GM12864 (cell line): Measurements from ENCODE around the gene THRB.

Experiments
- DNase-seq: peaks from one replicate; pipeline ENCODE4 v3.0.0-alpha.2; 2011; ENCODE audit warnings: low read depth
- H3K4me3 ChIP-seq: 2 replicates; pipeline ENCODE4 v1.5.1; 2011; ENCODE audit warnings: mild to moderate bottlenecking, low read depth, low read length, control low read depth
- CTCF ChIP-seq: IDR thresholded peaks from 2 replicates; pipeline ENCODE4 v1.5.1; 2011; ENCODE audit warnings: low read depth, mild to moderate bottlenecking, moderate library complexity, low read length, control low read depth, inconsistent platforms; ENCODE audit errors: missing control alignments

THRB gene

DNA sequence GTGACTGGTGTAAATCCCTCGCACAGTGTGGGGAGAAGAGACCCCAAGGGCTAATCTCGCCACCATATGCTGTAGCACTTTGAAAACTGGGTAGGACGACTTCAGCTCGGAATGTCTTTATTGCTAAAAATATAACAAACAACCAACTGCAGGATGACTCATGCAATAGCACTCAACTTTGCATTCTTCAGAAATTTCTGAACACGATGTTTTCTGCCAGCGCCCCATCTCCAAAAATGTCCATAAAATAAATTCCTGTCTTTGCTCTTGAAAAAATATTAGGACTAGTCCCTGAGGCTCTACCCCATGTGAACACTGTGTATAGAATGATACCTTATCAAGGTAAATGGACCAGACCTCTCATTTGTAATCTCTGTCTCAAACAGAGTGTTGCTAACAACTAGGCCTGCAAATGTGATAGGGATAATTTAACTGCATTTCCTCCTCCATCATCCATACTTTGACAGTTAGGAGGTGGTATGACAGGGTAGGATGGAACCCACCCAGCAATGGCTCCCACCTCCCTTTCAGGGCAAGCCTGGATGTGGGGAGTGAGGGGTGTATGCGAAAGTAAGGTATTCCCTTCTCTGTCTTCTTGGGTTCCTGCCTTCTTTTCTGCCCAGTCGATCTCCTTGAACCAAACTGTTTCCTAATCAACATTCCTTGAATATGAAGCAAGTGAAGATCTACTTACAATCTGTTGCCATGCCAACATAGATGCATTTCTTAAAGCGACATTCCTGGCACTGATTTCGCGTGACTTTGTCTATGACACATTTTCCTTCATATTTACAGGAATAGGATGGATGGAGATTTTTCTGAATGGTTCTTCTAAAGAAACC lies 348.4 kb downstream of the THRB start:
- no peak for DNase-seq
- no peak for TF ChIP-seq CTCF
- H3K4me3 ChIP-seq: no peak overlapping the region

DNA sequence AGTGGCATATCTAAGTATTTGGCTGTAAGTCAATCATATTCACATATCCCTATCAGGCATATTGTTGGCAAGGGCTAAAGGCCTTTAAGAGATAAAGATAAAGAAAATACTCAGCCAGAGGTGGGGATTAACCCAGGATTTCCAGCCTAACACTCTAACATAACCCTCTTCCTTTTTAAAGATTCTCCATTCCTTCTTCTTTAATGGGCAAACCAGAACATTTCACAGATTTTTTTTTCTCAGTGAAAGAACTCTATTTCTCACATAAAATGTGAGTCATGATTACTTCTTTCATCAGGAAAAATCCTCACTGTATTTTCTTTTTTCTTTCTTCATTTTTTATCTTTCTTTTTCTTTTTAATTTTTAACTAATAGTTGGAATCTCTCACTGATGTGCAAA lies 349.2 kb downstream of the THRB start:
- no peak for DNase-seq
- TF ChIP-seq CTCF: no peak
- H3K4me3 ChIP-seq: no peak overlapping the region

GRCh38 chr3:24142127-24142526 lies 352.5 kb downstream of the THRB start:
- no peak overlapping the region for H3K4me3 ChIP-seq
- no peak for DNase-seq
- no peak for TF ChIP-seq CTCF

DNA sequence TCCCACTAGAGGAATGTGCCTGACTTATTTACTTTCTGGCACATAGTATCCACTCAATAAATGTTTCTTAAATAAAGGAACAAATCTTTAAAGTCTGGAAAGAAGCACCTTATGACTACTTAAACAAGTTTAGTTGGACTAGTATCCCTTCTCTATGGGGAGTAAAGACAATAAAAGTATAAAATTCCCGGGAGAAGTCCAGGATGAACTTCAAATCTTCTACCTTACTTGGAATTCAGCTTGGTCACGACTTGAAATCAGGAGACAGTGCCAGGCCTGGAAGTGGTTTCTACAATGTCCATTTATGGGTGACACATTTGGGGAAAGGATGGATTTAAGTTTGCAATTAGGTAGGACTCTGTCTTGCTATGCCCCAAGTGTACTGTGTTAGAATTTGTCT lies 353.1 kb downstream of the THRB start:
- TF ChIP-seq CTCF: no peak

DNA sequence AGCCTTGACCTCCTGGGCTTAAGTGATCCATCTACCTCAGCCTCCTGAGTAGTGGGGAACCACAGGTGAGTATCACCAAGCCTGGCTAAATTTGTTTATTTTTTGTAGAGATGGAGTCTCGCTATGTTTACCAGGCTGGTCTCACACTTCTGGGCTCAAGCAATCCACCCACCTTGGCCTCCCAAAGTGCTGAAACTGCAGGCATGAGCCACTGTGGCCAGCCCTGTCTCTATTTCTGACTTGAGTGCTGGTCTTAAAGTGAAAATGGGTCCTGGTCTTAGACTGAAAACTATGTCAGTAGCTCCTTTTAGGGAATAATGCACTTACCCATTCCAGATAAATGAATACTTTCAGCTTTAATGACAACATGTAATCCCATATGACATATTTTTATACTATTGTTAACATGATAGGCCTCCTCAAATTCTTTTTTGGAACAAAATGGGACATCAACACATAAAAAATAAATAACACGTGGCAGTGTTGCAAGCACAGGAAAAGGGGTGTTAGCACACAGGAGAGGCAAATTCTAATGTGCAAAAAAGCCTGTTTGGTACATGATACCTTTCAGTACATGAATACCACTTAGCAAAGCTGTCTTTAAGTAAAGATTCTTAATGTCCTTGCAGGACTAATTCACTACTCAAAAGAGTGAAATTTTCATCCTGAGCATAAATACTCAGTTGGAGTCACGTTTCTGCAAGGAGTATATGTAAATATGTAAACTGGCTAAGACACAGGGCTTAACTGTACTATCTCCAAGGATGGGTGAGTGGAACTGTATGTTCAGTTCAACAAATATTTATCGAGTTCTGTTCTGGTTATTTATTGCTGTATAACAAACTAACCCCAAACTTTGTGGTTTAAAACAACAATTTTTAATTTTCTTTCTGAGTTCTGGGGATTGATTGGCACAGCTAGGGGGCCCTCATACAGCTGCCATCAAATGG lies 354.9 kb downstream of the THRB start:
- no peak for TF ChIP-seq CTCF
- no peak for DNase-seq

More for the DNA sequence above, 353.1 kb downstream of the THRB start:
- H3K4me3 ChIP-seq: no peak overlapping the region
- DNase-seq: no peak

GRCh38 chr3:24138876-24139256 lies 355.8 kb downstream of the THRB start:
- TF ChIP-seq CTCF: no peak
- DNase-seq: no peak
- H3K4me3 ChIP-seq: no peak overlapping the region

More for the DNA sequence above, 354.9 kb downstream of the THRB start:
- H3K4me3 ChIP-seq: no peak overlapping the region
